GM20431 (cell line): ENCODE results near the gene ZMPSTE24.

Source experiments
- in situ Hi-C: fragments of 300-500 bp; cut with MseI, MboI; formaldehyde crosslinking; loops from one replicate; pipeline ENCODE4 v1.15.0; 2020; ENCODE audit warnings: low sequenced_read_pairs; ENCODE audit not compliant: unreplicated experiment

ZMPSTE24 gene

GRCh38 chr1:40257313-40257687 is 736 bp upstream of the ZMPSTE24 start:
- in situ Hi-C loops: no loop called here

GRCh38 chr1:40258445-40258769 is 371 bp downstream of the ZMPSTE24 start:
- in situ Hi-C loops: no loop called here

- in situ Hi-C loops: no loop called here
These were observed 6.3 kb downstream of the ZMPSTE24 start for GRCh38 chr1:40264354-40264781.

- in situ Hi-C loops: no loop called here
These were observed 7.3 kb downstream of the ZMPSTE24 start for GRCh38 chr1:40265298-40265697.

- in situ Hi-C loops: no loop called here
These were observed 7.9 kb downstream of the ZMPSTE24 start for GRCh38 chr1:40265919-40266318.

GRCh38 chr1:40266786-40267535 is 8.9 kb downstream of the ZMPSTE24 start:
- in situ Hi-C loops: no loop called here

- in situ Hi-C loops: no loop called here
These were observed 9.7 kb downstream of the ZMPSTE24 start for GRCh38 chr1:40267767-40268187.

- in situ Hi-C loops: no loop called here
These were observed 10.2 kb downstream of the ZMPSTE24 start for GRCh38 chr1:40268211-40268610.

GRCh38 chr1:40270152-40270834 is 12.3 kb downstream of the ZMPSTE24 start:
- in situ Hi-C loops: no loop called here

- in situ Hi-C loops: no loop called here
These were observed 14.7 kb downstream of the ZMPSTE24 start for GRCh38 chr1:40272653-40273213.

GRCh38 chr1:40273547-40274166 is 15.6 kb downstream of the ZMPSTE24 start:
- in situ Hi-C loops: no loop called here

GRCh38 chr1:40274331-40274730 is 16.3 kb downstream of the ZMPSTE24 start:
- in situ Hi-C loops: no loop called here

GRCh38 chr1:40276122-40276521 is 18.1 kb downstream of the ZMPSTE24 start:
- in situ Hi-C loops: no loop called here

GRCh38 chr1:40281853-40282252 is 23.8 kb downstream of the ZMPSTE24 start:
- in situ Hi-C loops: no loop called here

GRCh38 chr1:40291293-40291692 is 33.3 kb downstream of the ZMPSTE24 start:
- in situ Hi-C loops: no loop called here

GRCh38 chr1:40299366-40300248 is 41.6 kb downstream of the ZMPSTE24 start:
- in situ Hi-C loops: no loop called here

GRCh38 chr1:40300249-40300567 is 42.2 kb downstream of the ZMPSTE24 start:
- in situ Hi-C loops: no loop called here

GRCh38 chr1:40300651-40301050 is 42.6 kb downstream of the ZMPSTE24 start:
- in situ Hi-C loops: no loop called here

- in situ Hi-C loops: no loop called here
These were observed 43.0 kb downstream of the ZMPSTE24 start for GRCh38 chr1:40301066-40301465.
